H9 (cell line): ENCODE measurements around the gene DIP2C. TPM values are rescaled to one million over a fixed set of nuclear protein-coding genes. Genes with fewer than 3 reads are reported as not detected.

Experiments used
- DNase-seq: peaks from one replicate; pipeline ENCODE4 v3.0.0-alpha.2; 2017
- H2AFZ ChIP-seq: one replicate; pipeline ENCODE4 v1.6.1; 2013; ENCODE audit warnings: mild to moderate bottlenecking, low read length, control low read depth, moderate library complexity
- H2AK5ac ChIP-seq: 2 replicates; pipeline ENCODE4 v1.6.1; 2013; ENCODE audit warnings: low read length, control low read depth, mixed read lengths; ENCODE audit not compliant: insufficient read length
- H2BK120ac ChIP-seq: one replicate; pipeline ENCODE4 v1.6.1; 2013; ENCODE audit warnings: low read depth, mild to moderate bottlenecking, low read length, control low read depth, inconsistent platforms; ENCODE audit not compliant: poor library complexity, severe bottlenecking
- H2BK12ac ChIP-seq: 2 replicates; pipeline ENCODE4 v1.6.1; 2013; ENCODE audit warnings: low read length, control low read depth, mixed read lengths, low read depth; ENCODE audit not compliant: insufficient read length
- H2BK15ac ChIP-seq: 2 replicates; pipeline ENCODE4 v1.6.1; 2013; ENCODE audit warnings: low read depth, low read length, control low read depth
- H2BK20ac ChIP-seq: one replicate; pipeline ENCODE4 v1.6.1; 2013; ENCODE audit warnings: low read depth, mild to moderate bottlenecking, low read length, control low read depth, inconsistent platforms; ENCODE audit not compliant: poor library complexity, severe bottlenecking
- H2BK5ac ChIP-seq: 2 replicates; pipeline ENCODE4 v1.6.1; 2013; ENCODE audit warnings: low read length, control low read depth, mixed read lengths; ENCODE audit not compliant: insufficient read length
- H3K14ac ChIP-seq: 2 replicates; pipeline ENCODE4 v1.6.1; 2013; ENCODE audit warnings: low read length, control low read depth; ENCODE audit not compliant: insufficient read depth
- H3K18ac ChIP-seq: 2 replicates; pipeline ENCODE4 v1.6.1; 2013; ENCODE audit warnings: low read depth, mild to moderate bottlenecking, mixed read lengths, low read length, control low read depth; ENCODE audit not compliant: insufficient read length
- H3K23ac ChIP-seq: 2 replicates; pipeline ENCODE4 v1.6.1; 2013; ENCODE audit warnings: low read length, control low read depth, mixed read lengths, low read depth; ENCODE audit not compliant: insufficient read length
- H3K23me2 ChIP-seq: 2 replicates; pipeline ENCODE4 v1.6.1; 2013; ENCODE audit warnings: low read depth, mild to moderate bottlenecking, mixed read lengths, low read length, control low read depth; ENCODE audit not compliant: insufficient read length, poor library complexity, severe bottlenecking
- H3K27ac ChIP-seq: 2 replicates; pipeline ENCODE4 v1.5.1; 2013; ENCODE audit warnings: low read length, control low read depth, mixed read lengths, low read depth; ENCODE audit not compliant: insufficient read length
- H3K27me3 ChIP-seq: 2 replicates; pipeline ENCODE4 v1.6.1; 2013; ENCODE audit warnings: low read length, control low read depth, inconsistent platforms; ENCODE audit not compliant: insufficient read depth
- H3K4ac ChIP-seq: 2 replicates; pipeline ENCODE4 v1.6.1; 2013; ENCODE audit warnings: low read depth, mild to moderate bottlenecking, control low read depth, inconsistent platforms, low read length, moderate library complexity
- H3K4me1 ChIP-seq: 2 replicates; pipeline ENCODE4 v1.6.1; 2013; ENCODE audit warnings: low read length, control low read depth, inconsistent platforms; ENCODE audit not compliant: insufficient read depth
- H3K4me2 ChIP-seq: 2 replicates; pipeline ENCODE4 v1.6.1; 2013; ENCODE audit warnings: low read length, control low read depth, mixed read lengths; ENCODE audit not compliant: insufficient read length, insufficient read depth
- H3K56ac ChIP-seq: 2 replicates; pipeline ENCODE4 v1.6.1; 2013; ENCODE audit warnings: low read depth, mild to moderate bottlenecking, mixed read lengths, low read length, control low read depth; ENCODE audit not compliant: insufficient read length
- H3K79me1 ChIP-seq: 2 replicates; pipeline ENCODE4 v1.6.1; 2013; ENCODE audit warnings: low read depth, mild to moderate bottlenecking, moderate library complexity, low read length, control low read depth, inconsistent platforms; ENCODE audit not compliant: insufficient read depth, poor library complexity, severe bottlenecking
- H3K79me2 ChIP-seq: 2 replicates; pipeline ENCODE4 v1.6.1; 2013; ENCODE audit warnings: low read length, control low read depth, inconsistent platforms; ENCODE audit not compliant: insufficient read depth
- H3K9ac ChIP-seq: 2 replicates; pipeline ENCODE4 v1.6.1; 2013; ENCODE audit warnings: low read length, control low read depth, mixed read lengths; ENCODE audit not compliant: insufficient read length; ENCODE audit errors: extremely low read depth
- H3K9me3 ChIP-seq: one replicate; pipeline ENCODE4 v1.6.1; 2013; ENCODE audit warnings: low read depth, low read length, inconsistent platforms; ENCODE audit not compliant: control insufficient read depth
- H3T11ph ChIP-seq: one replicate; pipeline ENCODE4 v1.6.1; 2013; ENCODE audit warnings: mild to moderate bottlenecking, low read length, control low read depth, inconsistent platforms
- H4K20me1 ChIP-seq: one replicate; pipeline ENCODE4 v1.6.1; 2013; ENCODE audit not compliant: control insufficient read depth, insufficient read length, insufficient read depth
- H4K5ac ChIP-seq: 2 replicates; pipeline ENCODE4 v1.6.1; 2013; ENCODE audit warnings: low read depth, mild to moderate bottlenecking, mixed read lengths, low read length, control low read depth; ENCODE audit not compliant: insufficient read length
- H4K8ac ChIP-seq: replicated peaks from 2 replicates; pipeline ENCODE4 v1.6.1; 2013; ENCODE audit warnings: low read length, control low read depth, mixed read lengths, low read depth; ENCODE audit not compliant: insufficient read length
- H4K91ac ChIP-seq: 2 replicates; pipeline ENCODE4 v1.6.1; 2013; ENCODE audit warnings: low read depth, mild to moderate bottlenecking, moderate library complexity, mixed read lengths, low read length, control low read depth; ENCODE audit not compliant: insufficient read length
- H3K27ac Mint-ChIP-seq, 3 experiments: 2 replicates in 2 of 3; 3 replicates in 1 of 3; pipeline ENCODE4 v1.8.0; 2020 to 2021; ENCODE audit warnings: mixed read lengths in 3 of 3, mild to moderate bottlenecking in 1 of 3, moderate library complexity in 1 of 3
- H3K27me3 Mint-ChIP-seq: 2 replicates; pipeline ENCODE4 v1.8.0; 2021; ENCODE audit warnings: low read depth, mild to moderate bottlenecking, moderate library complexity, mixed read lengths
- H3K36me3 Mint-ChIP-seq, 3 experiments: 2 replicates in 2 of 3; 3 replicates in 1 of 3; pipeline ENCODE4 v1.8.0; 2020 to 2021; ENCODE audit warnings: low read depth in 3 of 3, mixed read lengths in 3 of 3; ENCODE audit not compliant: insufficient read depth in 1 of 3
- H3K4me1 Mint-ChIP-seq, 2 experiments: 2 replicates each; pipeline ENCODE4 v1.8.0; 2020; ENCODE audit warnings: mixed read lengths in 2 of 2
- H3K4me3 Mint-ChIP-seq, 2 experiments: 2 replicates in 1 of 2; 3 replicates in 1 of 2; pipeline ENCODE4 v1.8.0; 2020 to 2021; ENCODE audit warnings: mild to moderate bottlenecking in 2 of 2, mixed read lengths in 2 of 2, moderate library complexity in 1 of 2
- H3K9me3 Mint-ChIP-seq, 2 experiments: 2 replicates in 1 of 2; 3 replicates in 1 of 2; pipeline ENCODE4 v1.8.0; 2020; ENCODE audit warnings: mild to moderate bottlenecking in 2 of 2, mixed read lengths in 2 of 2, moderate library complexity in 1 of 2
- CTCF ChIP-seq: fragments of 200-600 bp; sonication (generic); conservative IDR thresholded peaks from 3 replicates; pipeline ENCODE4 v1.8.0; 2021; ENCODE audit warnings: antibody characterized with exemption, mild to moderate bottlenecking
- WGBS: extraction: QIAGEN DNeasy Blood & Tissue Kit; methylation state at CpG from one replicate; pipeline ENCODE4 v1.1.7; 2013; ENCODE audit warnings: missing lambda C conversion rate, low lambda C conversion rate, mixed read lengths; ENCODE audit not compliant: insufficient read length; ENCODE audit errors: extremely low coverage; 5-methylcytosine and 5-hydroxymethylcytosine counted together
- total RNA-seq: library from RNA; stranded (reverse); gene quantifications from 2 replicates; pipeline ENCODE4 v1.2.1, GENCODE V29; 2021

Gene DIP2C
- total RNA-seq, 1 experiment from 2014 or later, result 7.9 TPM

GRCh38 chr10:656883-657282 is 32.6 kb downstream of the DIP2C start:
- H2BK20ac ChIP-seq, result no peak overlapping the region
- H3K56ac ChIP-seq, result no peak overlapping the region
- H2BK12ac ChIP-seq, result no peak overlapping the region
- peaks cover 3% of the 10 kb centered on the region for H4K20me1 ChIP-seq
- H3K14ac ChIP-seq, result no peak overlapping the region
- H3K4me1 ChIP-seq, result peaks cover 4% of the 10 kb centered on the region; the same call in 1 of the 2 replicates
- no peak overlapping the region for H4K8ac ChIP-seq
- no peak for TF ChIP-seq CTCF
- no peak overlapping the region for H3K18ac ChIP-seq
- DNase-seq, result no peak
- no peak overlapping the region for H2BK5ac ChIP-seq
- H3K79me1 ChIP-seq, result peaks cover under 1% of the 10 kb centered on the region
- no peak overlapping the region for H3K23ac ChIP-seq
- H3K79me2 ChIP-seq, result peaks cover 6% of the 10 kb centered on the region; the same call in 1 of the 2 replicates
- WGBS, result no CpG with 5 or more reads among the region's 5 CpGs
- H3K23me2 ChIP-seq, result no peaks in the 10 kb centered on the region
- H2BK120ac ChIP-seq, result no peak overlapping the region
- H3K4me3 Mint-ChIP-seq, result no peak overlapping the region
- no peak overlapping the region for H3K27ac Mint-ChIP-seq
- peaks cover 12% of the 10 kb centered on the region in 2 experiments for H3K4me1 Mint-ChIP-seq
- H3K27me3 Mint-ChIP-seq, result no peaks in the 10 kb centered on the region
- no peaks in the 10 kb centered on the region for H3K27me3 ChIP-seq
- no peak overlapping the region for H3K4me2 ChIP-seq
- no peak overlapping the region for H2AK5ac ChIP-seq
- H4K91ac ChIP-seq, result no peak overlapping the region
- H2AFZ ChIP-seq, result no peak overlapping the region
- no peak overlapping the region for H3K4ac ChIP-seq
- no peak overlapping the region for H3T11ph ChIP-seq
- no peaks in the 10 kb centered on the region for H3K9me3 Mint-ChIP-seq
- no peak overlapping the region for H4K5ac ChIP-seq
- H3K36me3 Mint-ChIP-seq, result no peaks in the 10 kb centered on the region
- H3K9me3 ChIP-seq, result no peaks in the 10 kb centered on the region
- H3K27ac ChIP-seq, result no peak overlapping the region
- no peak overlapping the region for H2BK15ac ChIP-seq
- H3K9ac ChIP-seq, result no peak overlapping the region
